ENCODE results near the gene SUSD2. TPM values are rescaled to one million over a fixed set of nuclear protein-coding genes. Genes with fewer than 3 reads are reported as not detected.
"Not testable (repeated sequence)": the region's sequence is repeated elsewhere in the genome, so short reads cannot be mapped to it uniquely, and the experiment has no call there.

The SUSD2 gene
- total and polyA plus RNA-seq, 2 of the 8 experiments (the other 6 are each of a cell fraction or from before 2014, with no cell fraction given), result 2.0 to 4.8 TPM

GRCh38 chr22:24201681-24202614, 20.7 kb downstream of the SUSD2 start (continued):
- TF ChIP-seq CTBP2 (IDR thresholded peaks at IDR 0.05; ENCODE audit: borderline replicate concordance, insufficient read depth, insufficient read length, low read length) (no peak), KDM5A (IDR thresholded peaks at IDR 0.05; ENCODE audit: low read length) (no peak), PHF8 (conservative IDR thresholded peaks at IDR 0.05; ENCODE audit: low read depth, low read length) (no peak), GTF2F1 (IDR thresholded peaks at IDR 0.05; ENCODE audit: borderline replicate concordance, low read depth, low read length) (no peak), POLR2A (IDR thresholded peaks at IDR 0.05; ENCODE audit: control extremely low read depth in 1 of 2, low read depth in 2 of 2, low read length in 2 of 2) (no peak), EZH2 (IDR thresholded peaks at IDR 0.05; ENCODE audit: low read depth, low read length, severe bottlenecking) (no peak), ATF2 (IDR thresholded peaks at IDR 0.05; ENCODE audit: low read length) (no peak)

GRCh38 chr22:24203856-24204255, 22.6 kb downstream of the SUSD2 start:
- H3K9ac ChIP-seq (replicated peaks in 1 of 4; ENCODE audit: extremely low read depth in 1 of 4, low read depth in 3 of 4, low read length in 3 of 4); H3K4ac ChIP-seq (replicated peaks; ENCODE audit: insufficient read length, low read depth, low read length); H3K79me1 ChIP-seq (ENCODE audit: low read depth, low read length); H2AK5ac ChIP-seq (ENCODE audit: low read depth, low read length); H3K4me1 ChIP-seq (replicated peaks in 1 of 4; ENCODE audit: control insufficient read depth in 3 of 4, insufficient read depth in 4 of 4, low read length in 3 of 4); H3K18ac ChIP-seq (ENCODE audit: extremely low read depth, low read length); H2BK20ac ChIP-seq (ENCODE audit: low read length); H2BK15ac ChIP-seq (ENCODE audit: low read length); H4K20me1 ChIP-seq (replicated peaks in 1 of 2; ENCODE audit: control insufficient read depth in 1 of 2, insufficient read depth in 2 of 2, low read length in 2 of 2); H2BK12ac ChIP-seq (ENCODE audit: low read depth, low read length); H4K8ac ChIP-seq (ENCODE audit: extremely low read depth, insufficient read depth, low read length); H2BK120ac ChIP-seq (replicated peaks; ENCODE audit: low read depth, low read length); H3K4me3 ChIP-seq (ENCODE audit: extremely low read depth in 1 of 4, insufficient read depth in 2 of 4, low read depth in 3 of 4, low read length in 4 of 4); H3K56ac ChIP-seq (replicated peaks; ENCODE audit: insufficient read length, low read depth, low read length); H3K27me3 ChIP-seq (replicated peaks in 1 of 4; ENCODE audit: control insufficient read depth in 3 of 4, extremely low read depth in 1 of 4, insufficient read depth in 3 of 4, low read length in 3 of 4); H3K23ac ChIP-seq (ENCODE audit: insufficient read length); CTCF ChIA-PET (ENCODE audit: partially characterized antibody); H4K91ac ChIP-seq (replicated peaks; ENCODE audit: insufficient read length, low read length); H3K4me2 ChIP-seq (ENCODE audit: insufficient read depth in 1 of 2, low read depth in 2 of 2, low read length in 2 of 2); H3K79me2 ChIP-seq (ENCODE audit: control insufficient read depth in 1 of 2, insufficient read depth in 2 of 2, low read length in 2 of 2); H2BK5ac ChIP-seq (ENCODE audit: low read depth, low read length); FAIRE-seq; POLR2A ChIA-PET (ENCODE audit: partially characterized antibody); H4K5ac ChIP-seq (ENCODE audit: insufficient read length, low read depth, low read length); H3K14ac ChIP-seq (ENCODE audit: insufficient read length); H3K27ac ChIP-seq (ENCODE audit: low read depth, low read length); H3K23me2 ChIP-seq (ENCODE audit: low read depth, low read length); DNase-seq (ENCODE audit: low read depth in 1 of 2, low spot score in 2 of 2); H3K9me3 ChIP-seq (ENCODE audit: insufficient read depth in 2 of 2, low read depth in 1 of 2, low read length in 1 of 2); H3K36me3 ChIP-seq (ENCODE audit: control insufficient read depth in 2 of 4, insufficient read depth in 4 of 4, low read length in 3 of 4); H2AFZ ChIP-seq (ENCODE audit: low read length): not testable (repeated sequence)
- WGBS, 2 experiments (ENCODE audit: extremely low coverage in 1 of 2, insufficient coverage in 1 of 2, insufficient read length in 1 of 2, insufficient replicate concordance in 2 of 2, low coverage in 1 of 2, low lambda C conversion rate in 2 of 2, missing lambda C conversion rate in 1 of 2), result 96% methylated on average over 5 of the region's 5 CpGs; no CpG with 5 or more reads in 1 of the 2 experiments
